H1 (cell line): ENCODE results near the gene IVL. TPM values are rescaled to one million over a fixed set of nuclear protein-coding genes. Genes with fewer than 3 reads are reported as not detected.

Source experiments
- CTCF ChIA-PET: fragments of 300-600 bp; sonication (Branson Sonifier 250); formaldehyde crosslinking; loops from one replicate; lab custom pipeline; 2021; ENCODE audit not compliant: partially characterized antibody; lab: Charles Lee
- POLR2A ChIA-PET: fragments of 300-600 bp; sonication (Branson Sonifier 250); formaldehyde crosslinking; loops from one replicate; lab custom pipeline; 2021; ENCODE audit warnings: inconsistent platforms; ENCODE audit not compliant: partially characterized antibody; lab: Charles Lee
- DNase-seq, 2 experiments: peaks; one replicate each; pipeline versions ENCODE4 v3.0.0 to v3.0.0-alpha.2; 2010 to 2022; ENCODE audit warnings: low spot score in 2 of 2, low read depth in 1 of 2, mixed read lengths in 1 of 2
- FAIRE-seq: peaks from 2 replicates; lab custom pipeline; 2011; peaks lifted over from hg19 to GRCh38; lab: Jason Lieb, UNC
- H2AFZ ChIP-seq: 2 replicates; pipeline ENCODE4 v1.8.1; 2012; ENCODE audit warnings: low read length, inconsistent platforms
- H2AK5ac ChIP-seq: 2 replicates; pipeline ENCODE4 v1.6.1; 2013; ENCODE audit warnings: low read depth, low read length
- H2BK120ac ChIP-seq: replicated peaks from 2 replicates; pipeline ENCODE3; 2013; ENCODE audit warnings: low read depth, low read length, inconsistent platforms
- H2BK12ac ChIP-seq: 2 replicates; pipeline ENCODE4 v1.6.1; 2013; ENCODE audit warnings: low read depth, low read length
- H2BK15ac ChIP-seq: 2 replicates; pipeline ENCODE4 v1.6.1; 2013; ENCODE audit warnings: low read length
- H2BK20ac ChIP-seq: 2 replicates; pipeline ENCODE4 v1.6.1; 2013; ENCODE audit warnings: low read length
- H2BK5ac ChIP-seq: 2 replicates; pipeline ENCODE4 v1.6.1; 2013; ENCODE audit warnings: low read depth, low read length
- H3K14ac ChIP-seq: 2 replicates; pipeline ENCODE4 v1.6.1; 2013; ENCODE audit warnings: inconsistent platforms; ENCODE audit not compliant: insufficient read length
- H3K18ac ChIP-seq: 2 replicates; pipeline ENCODE4 v1.6.1; 2013; ENCODE audit warnings: low read length; ENCODE audit errors: extremely low read depth
- H3K23ac ChIP-seq: 2 replicates; pipeline ENCODE4 v1.6.1; 2013; ENCODE audit warnings: inconsistent platforms; ENCODE audit not compliant: insufficient read length
- H3K23me2 ChIP-seq: 2 replicates; pipeline ENCODE4 v1.6.1; 2013; ENCODE audit warnings: low read depth, low read length
- H3K27ac ChIP-seq: 2 replicates; pipeline ENCODE4 v1.6.1; 2011; ENCODE audit warnings: low read depth, low read length, inconsistent platforms
- H3K27me3 ChIP-seq, 4 experiments: replicated peaks in 1 of 4; 1 replicate in 1 of 4; 2 replicates in 3 of 4; pipeline versions ENCODE4 v1.6.1 to v1.8.1; 2011 to 2013; ENCODE audit warnings: low read length in 3 of 4, mild to moderate bottlenecking in 3 of 4, inconsistent platforms in 2 of 4, mixed read lengths in 2 of 4, moderate library complexity in 1 of 4; ENCODE audit not compliant: control insufficient read depth in 3 of 4, insufficient read depth in 3 of 4; ENCODE audit errors: extremely low read depth in 1 of 4
- H3K36me3 ChIP-seq, 4 experiments: 2 replicates each; pipeline versions ENCODE4 v1.6.1 to v1.8.1; 2011 to 2013; ENCODE audit warnings: mild to moderate bottlenecking in 4 of 4, low read length in 3 of 4, moderate library complexity in 2 of 4, control low read depth in 1 of 4, inconsistent platforms in 1 of 4; ENCODE audit not compliant: insufficient read depth in 4 of 4, control insufficient read depth in 2 of 4
- H3K4ac ChIP-seq: replicated peaks from 2 replicates; pipeline ENCODE3; 2013; ENCODE audit warnings: low read length, low read depth, mixed read lengths, inconsistent platforms; ENCODE audit not compliant: insufficient read length
- H3K4me1 ChIP-seq, 4 experiments: replicated peaks in 1 of 4; 1 replicate in 1 of 4; 2 replicates in 3 of 4; pipeline versions ENCODE4 v1.6.1 to v1.8.1; 2011 to 2013; ENCODE audit warnings: low read length in 3 of 4, inconsistent platforms in 2 of 4, mixed read lengths in 1 of 4; ENCODE audit not compliant: insufficient read depth in 4 of 4, control insufficient read depth in 3 of 4
- H3K4me2 ChIP-seq, 2 experiments: 2 replicates each; pipeline versions ENCODE4 v1.6.1 to v1.8.1; 2011 to 2013; ENCODE audit warnings: low read depth in 2 of 2, low read length in 2 of 2, control low read depth in 1 of 2, inconsistent platforms in 1 of 2, mild to moderate bottlenecking in 1 of 2; ENCODE audit not compliant: insufficient read depth in 1 of 2
- H3K4me3 ChIP-seq, 4 experiments: fragments of 200-600, 300-600 bp in 1 of 4; sonication (generic), shearing (Covaris generic), sonication (Bioruptor Twin) in 1 of 4; 2 replicates each; pipeline versions ENCODE4 v1.5.1 to v1.8.1; 2011 to 2016; ENCODE audit warnings: low read length in 4 of 4, low read depth in 3 of 4, control low read depth in 2 of 4, inconsistent platforms in 2 of 4, mild to moderate bottlenecking in 2 of 4, mixed read lengths in 1 of 4, moderate library complexity in 1 of 4; ENCODE audit not compliant: insufficient read depth in 2 of 4; ENCODE audit errors: extremely low read depth in 1 of 4
- H3K56ac ChIP-seq: replicated peaks from 2 replicates; pipeline ENCODE3; 2013; ENCODE audit warnings: low read depth, mild to moderate bottlenecking, mixed read lengths, low read length, inconsistent platforms; ENCODE audit not compliant: insufficient read length
- H3K79me1 ChIP-seq: 2 replicates; pipeline ENCODE4 v1.6.1; 2013; ENCODE audit warnings: low read depth, low read length, control low read depth
- H3K79me2 ChIP-seq, 2 experiments: 2 replicates each; pipeline versions ENCODE4 v1.6.1 to v1.8.1; 2012 to 2013; ENCODE audit warnings: low read length in 2 of 2, mild to moderate bottlenecking in 2 of 2, inconsistent platforms in 1 of 2; ENCODE audit not compliant: insufficient read depth in 2 of 2, control insufficient read depth in 1 of 2
- H3K9ac ChIP-seq, 4 experiments: replicated peaks in 1 of 4; 1 replicate in 1 of 4; 2 replicates in 3 of 4; pipeline versions ENCODE4 v1.6.1 to v1.8.1; 2011 to 2013; ENCODE audit warnings: low read depth in 3 of 4, low read length in 3 of 4, control low read depth in 2 of 4, mild to moderate bottlenecking in 2 of 4, moderate library complexity in 2 of 4, inconsistent platforms in 1 of 4; ENCODE audit errors: extremely low read depth in 1 of 4
- H3K9me3 ChIP-seq, 2 experiments: 2 replicates each; pipeline versions ENCODE4 v1.6.1 to v1.8.1; 2012 to 2013; ENCODE audit warnings: mild to moderate bottlenecking in 2 of 2, moderate library complexity in 2 of 2, control low read depth in 1 of 2, inconsistent platforms in 1 of 2, low read depth in 1 of 2, low read length in 1 of 2, mixed read lengths in 1 of 2; ENCODE audit not compliant: insufficient read depth in 2 of 2
- H4K20me1 ChIP-seq, 2 experiments: replicated peaks in 1 of 2; 2 replicates each; pipeline versions ENCODE3 to v1.8.1; 2011 to 2013; ENCODE audit warnings: inconsistent platforms in 2 of 2, low read length in 2 of 2, mild to moderate bottlenecking in 1 of 2; ENCODE audit not compliant: insufficient read depth in 2 of 2, control insufficient read depth in 1 of 2
- H4K5ac ChIP-seq: 2 replicates; pipeline ENCODE4 v1.6.1; 2013; ENCODE audit warnings: low read length, low read depth, mixed read lengths, inconsistent platforms; ENCODE audit not compliant: insufficient read length
- H4K8ac ChIP-seq: 2 replicates; pipeline ENCODE4 v1.8.0; 2013; ENCODE audit warnings: mild to moderate bottlenecking, moderate library complexity, low read length, inconsistent platforms; ENCODE audit not compliant: insufficient read depth; ENCODE audit errors: extremely low read depth
- H4K91ac ChIP-seq: replicated peaks from 2 replicates; pipeline ENCODE3; 2013; ENCODE audit warnings: low read length, mixed read lengths, inconsistent platforms; ENCODE audit not compliant: insufficient read length
- BACH1 ChIP-seq: IDR thresholded peaks from 2 replicates; pipeline ENCODE4 v1.6.1; 2012; ENCODE audit warnings: low read length, improper control_type of control experiment
- CHD2 ChIP-seq: IDR thresholded peaks from 2 replicates; pipeline ENCODE4 v1.6.1; 2012; ENCODE audit warnings: low read length, improper control_type of control experiment
- EZH2 ChIP-seq: fragments of 200-600 bp; sonication (generic); IDR thresholded peaks from 2 replicates; pipeline ENCODE4 v1.7.1; 2012; ENCODE audit warnings: low read depth, mild to moderate bottlenecking, moderate library complexity, low read length, inconsistent platforms; ENCODE audit not compliant: severe bottlenecking
- GABPA ChIP-seq: IDR thresholded peaks from 2 replicates; pipeline ENCODE4 v1.6.1; 2011; ENCODE audit warnings: mild to moderate bottlenecking, low read length, moderate library complexity, borderline replicate concordance; ENCODE audit not compliant: insufficient read depth
- RFX5 ChIP-seq: IDR thresholded peaks from 2 replicates; pipeline ENCODE4 v1.6.1; 2011; ENCODE audit warnings: low read depth, low read length, improper control_type of control experiment, borderline replicate concordance
- RXRA ChIP-seq: IDR thresholded peaks from 2 replicates; pipeline ENCODE4 v1.6.1; 2011; ENCODE audit warnings: low read depth, mild to moderate bottlenecking, low read length, moderate library complexity; ENCODE audit not compliant: insufficient read depth
- SP4 ChIP-seq: IDR thresholded peaks from 2 replicates; pipeline ENCODE4 v1.6.1; 2012; ENCODE audit warnings: low read length, inconsistent platforms
- TAF7 ChIP-seq: optimal IDR thresholded peaks from 2 replicates; pipeline ENCODE3; 2011; ENCODE audit warnings: low read depth, mild to moderate bottlenecking, inconsistent platforms, low read length, moderate library complexity, borderline replicate concordance
- polyA plus RNA-seq, 7 experiments: library from polyadenylated mRNA; depleted of rRNA in 3 of 7; stranded (reverse) in 5 of 7; unstranded in 2 of 7; fragments of >200 nt in 5 of 7; fragments of 200-250 nt in 2 of 7; gene quantifications; 1 replicate in 5 of 7; 2 replicates in 1 of 7; 4 replicates in 1 of 7; pipeline versions ENCODE4 v1.2.1 to v1.2.3, GENCODE V29; 2011 to 2013; ENCODE audit warnings: missing spikeins in 2 of 7, mixed read lengths in 2 of 7
- total RNA-seq: library from RNA; stranded (reverse); fragmentation: NEBNext Ultra II Directional; extraction: Animal tissue kit (Norgen Biotek cat#: 25700); gene quantifications from 2 replicates; pipeline ENCODE4 v1.2.1, GENCODE V29; 2021

The IVL gene
- total and polyA plus RNA-seq, 2 of the 8 experiments (the other 6 are each of a cell fraction or from before 2014, with no cell fraction given), result not detected

GRCh38 chr1:152873495-152873894, 34.9 kb upstream of the IVL start:
- CTCF ChIA-PET, result interaction anchor here (1.0 to 9.0 kb wide), 3 partner anchors 319 to 349 kb away, joined by 3 to 200 read pairs (median 67); no protein-coding TSS in a partner anchor
- no peak overlapping the region for H3K4me3 ChIP-seq
- no peak overlapping the region for H4K8ac ChIP-seq
- H4K5ac ChIP-seq, result no peak overlapping the region
- no peaks in the 10 kb centered on the region for H3K36me3 ChIP-seq
- H3K27ac ChIP-seq, result no peak overlapping the region
- TF ChIP-seq TAF7, result no peak
- TF ChIP-seq BACH1, result no peak
- TF ChIP-seq GABPA, result no peak
- TF ChIP-seq RFX5, result no peak
- TF ChIP-seq CHD2, result no peak
- TF ChIP-seq RXRA, result no peak
- TF ChIP-seq EZH2, result no peak
- no peak for TF ChIP-seq SP4
- TF ChIP-seq, all 59 proteins: peak for 0
- no peak overlapping the region for H3K4ac ChIP-seq
- no peaks in the 10 kb centered on the region; a peak in 1 of 4 replicates for H3K9me3 ChIP-seq
- DNase-seq (no peak), FAIRE-seq (no peak)
- H3K23ac ChIP-seq, result no peak overlapping the region
- H3K4me1 ChIP-seq, result no peaks in the 10 kb centered on the region; a peak in 1 of 7 replicates
- no peaks in the 10 kb centered on the region for H3K27me3 ChIP-seq
- POLR2A ChIA-PET, result no interaction called here
- H3K79me2 ChIP-seq, result no peaks in the 10 kb centered on the region
- H2AK5ac ChIP-seq, result no peak overlapping the region
- H3K79me1 ChIP-seq, result no peaks in the 10 kb centered on the region
- H3K14ac ChIP-seq, result no peak overlapping the region
- no peak overlapping the region for H2BK120ac ChIP-seq
- H2AFZ ChIP-seq, result no peak overlapping the region
- no peak overlapping the region for H2BK12ac ChIP-seq
- H2BK15ac ChIP-seq, result no peak overlapping the region
- H3K23me2 ChIP-seq, result no peaks in the 10 kb centered on the region
- no peak overlapping the region for H4K91ac ChIP-seq
- no peak overlapping the region for H2BK5ac ChIP-seq
- no peak overlapping the region for H3K9ac ChIP-seq
- no peak overlapping the region for H2BK20ac ChIP-seq
- no peak overlapping the region for H3K56ac ChIP-seq
- no peaks in the 10 kb centered on the region for H4K20me1 ChIP-seq
- H3K4me2 ChIP-seq, result no peak overlapping the region
- no peak overlapping the region for H3K18ac ChIP-seq
